Adrenal gland (tissue), 5 donors: ENCODE measurements around the gene TNNI3K.

Experiments used
- POLR2A ChIP-seq, 2 donors: fragments of 450-650 bp; IDR thresholded peaks; one replicate each; pipeline ENCODE4 v1.6.1; 2017; ENCODE audit warnings: antibody characterized with exemption in 2 of 2, mild to moderate bottlenecking in 2 of 2, moderate library complexity in 1 of 2
- TF ChIP-seq, protein P1 (sequence below), 6 experiments: fragments of 450-650 bp in 4 of 6; fragments of 200-600 bp in 2 of 6; sonication (generic) in 1 of 6; IDR thresholded peaks; 1 replicate in 5 of 6; 2 replicates in 1 of 6; pipeline versions ENCODE4 v1.5.1 to v1.8.0; 2016 to 2021; ENCODE audit warnings: antibody characterized with exemption in 6 of 6, mild to moderate bottlenecking in 2 of 6, moderate library complexity in 1 of 6
- donor health status: DM: no; HTN: no; CAD: no.

DNA sequence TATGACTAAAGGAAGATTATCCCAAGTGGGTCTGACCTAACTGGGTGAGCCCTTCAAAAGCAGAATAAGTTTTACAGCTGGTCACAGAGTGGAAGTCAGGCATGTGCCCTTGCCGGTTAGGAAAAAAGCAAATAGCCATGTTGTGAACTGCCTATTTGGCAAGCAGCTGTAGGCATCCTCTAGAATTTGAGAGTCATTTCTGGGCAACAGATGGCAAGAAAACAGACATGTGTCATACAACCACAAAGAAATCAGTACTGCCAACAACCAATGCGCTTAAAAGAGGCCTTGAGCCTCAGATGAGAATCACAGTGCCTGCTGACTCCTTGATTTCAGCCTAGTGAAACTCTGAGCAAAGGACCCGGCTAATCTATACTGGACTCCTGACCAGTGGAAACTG is 250.4 kb downstream of the TNNI3K start:
- TF ChIP-seq, protein P1, sequence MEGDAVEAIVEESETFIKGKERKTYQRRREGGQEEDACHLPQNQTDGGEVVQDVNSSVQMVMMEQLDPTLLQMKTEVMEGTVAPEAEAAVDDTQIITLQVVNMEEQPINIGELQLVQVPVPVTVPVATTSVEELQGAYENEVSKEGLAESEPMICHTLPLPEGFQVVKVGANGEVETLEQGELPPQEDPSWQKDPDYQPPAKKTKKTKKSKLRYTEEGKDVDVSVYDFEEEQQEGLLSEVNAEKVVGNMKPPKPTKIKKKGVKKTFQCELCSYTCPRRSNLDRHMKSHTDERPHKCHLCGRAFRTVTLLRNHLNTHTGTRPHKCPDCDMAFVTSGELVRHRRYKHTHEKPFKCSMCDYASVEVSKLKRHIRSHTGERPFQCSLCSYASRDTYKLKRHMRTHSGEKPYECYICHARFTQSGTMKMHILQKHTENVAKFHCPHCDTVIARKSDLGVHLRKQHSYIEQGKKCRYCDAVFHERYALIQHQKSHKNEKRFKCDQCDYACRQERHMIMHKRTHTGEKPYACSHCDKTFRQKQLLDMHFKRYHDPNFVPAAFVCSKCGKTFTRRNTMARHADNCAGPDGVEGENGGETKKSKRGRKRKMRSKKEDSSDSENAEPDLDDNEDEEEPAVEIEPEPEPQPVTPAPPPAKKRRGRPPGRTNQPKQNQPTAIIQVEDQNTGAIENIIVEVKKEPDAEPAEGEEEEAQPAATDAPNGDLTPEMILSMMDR (IDR thresholded peaks at IDR 0.05), result no peak
- no peak for TF ChIP-seq POLR2A (IDR thresholded peaks at IDR 0.05)
